WI38 (cell line): ENCODE data around the gene ZNF335.

Experiments used
- H3K4me3 ChIP-seq: 2 replicates; pipeline ENCODE4 v1.5.1; 2011; ENCODE audit warnings: low read depth, mild to moderate bottlenecking, control low read depth, low read length
- CTCF ChIP-seq: IDR thresholded peaks from 2 replicates; pipeline ENCODE4 v1.5.1; 2012; ENCODE audit warnings: low read depth, mild to moderate bottlenecking, control low read depth, low read length

ZNF335 gene

GRCh38 chr20:45943613-45944012 lies 28.4 kb downstream of the ZNF335 start:
- TF ChIP-seq CTCF: no peak
- no peak overlapping the region for H3K4me3 ChIP-seq

GRCh38 chr20:45940469-45940868 lies 31.5 kb downstream of the ZNF335 start:
- no peak for TF ChIP-seq CTCF
- no peak overlapping the region for H3K4me3 ChIP-seq

- H3K4me3 ChIP-seq: no peak overlapping the region
- TF ChIP-seq CTCF: no peak
These were observed 31.9 kb downstream of the ZNF335 start for GRCh38 chr20:45940053-45940452.

- no peak overlapping the region for H3K4me3 ChIP-seq
- TF ChIP-seq CTCF: no peak
These were observed 33.1 kb downstream of the ZNF335 start for GRCh38 chr20:45938727-45939438.

GRCh38 chr20:45937765-45938164 lies 34.2 kb downstream of the ZNF335 start:
- no peak for TF ChIP-seq CTCF
- H3K4me3 ChIP-seq: no peak overlapping the region

- H3K4me3 ChIP-seq: peak overlapping the region; percentile 65
- TF ChIP-seq CTCF: no peak
These were observed 36.5 kb downstream of the ZNF335 start for GRCh38 chr20:45935416-45936046.
